Measurements from ENCODE around the gene ADCY7. TPM values are rescaled to one million over a fixed set of nuclear protein-coding genes. Genes with fewer than 3 reads are reported as not detected.

The ADCY7 gene
- total RNA-seq, 4 donors from 2014 or later, result 15.0 to 23.3 (median 16.9) TPM

DNA sequence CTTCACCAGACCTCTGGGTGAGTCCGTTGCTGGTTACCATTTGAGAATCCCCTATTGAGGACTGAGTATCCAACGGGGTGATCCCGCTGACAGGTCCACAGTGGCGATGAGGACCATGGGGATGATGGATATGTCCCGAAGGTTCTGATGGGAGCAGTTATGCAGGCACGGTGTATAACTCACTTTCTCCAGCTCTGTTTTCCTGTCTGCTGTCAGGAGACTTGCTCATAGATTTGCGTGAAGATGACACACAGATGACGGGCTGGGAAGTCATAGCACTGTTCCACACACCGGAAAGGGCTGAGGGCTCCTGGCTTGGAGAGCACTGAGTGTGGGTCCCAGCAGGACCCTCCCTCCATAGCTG, 22.2 kb upstream of the ADCY7 start:
- H3K9me3 ChIP-seq, result no peaks in the 10 kb centered on the region
- H3K36me3 ChIP-seq, result no peaks in the 10 kb centered on the region
- no peak overlapping the region for H3K4me3 ChIP-seq
- no peak overlapping the region for H3K27ac ChIP-seq
- 79% methylated on average over 9 of the region's 9 CpGs for WGBS
- peaks cover 33% of the 10 kb centered on the region for H3K4me1 ChIP-seq
- H3K27me3 ChIP-seq, result no peaks in the 10 kb centered on the region
- peak in 1 of 2 donors; percentile 52 for DNase-seq (ENCODE audit: low spot score in 2 of 2)
- TF ChIP-seq CTCF (IDR thresholded peaks at IDR 0.05), result no peak

GRCh38 chr16:50244504-50245416, 21.6 kb upstream of the ADCY7 start:
- H3K36me3 ChIP-seq, result no peaks in the 10 kb centered on the region
- no peaks in the 10 kb centered on the region for H3K27me3 ChIP-seq
- no peaks in the 10 kb centered on the region for H3K9me3 ChIP-seq
- TF ChIP-seq POLR2A (IDR thresholded peaks at IDR 0.05), result no peak
- peaks cover 33% of the 10 kb centered on the region for H3K4me1 ChIP-seq
- H3K4me3 ChIP-seq, result peak overlapping the region; percentile 68
- 43% methylated on average over 20 of the region's 33 CpGs for WGBS
- DNase-seq (ENCODE audit: low spot score in 2 of 2), result peak in 1 of 2 donors; percentile 65
- no peak overlapping the region for H3K27ac ChIP-seq

- DNase-seq (ENCODE audit: low spot score in 2 of 2), result peak in 1 of 2 donors; percentile 86
- peak overlapping the region; percentile 68 for H3K4me3 ChIP-seq
- no peaks in the 10 kb centered on the region for H3K9me3 ChIP-seq
- peak overlapping the region; percentile 44 for H3K27ac ChIP-seq
- H3K4me1 ChIP-seq, result peaks cover 33% of the 10 kb centered on the region
- no peaks in the 10 kb centered on the region for H3K36me3 ChIP-seq
- TF ChIP-seq CTCF (IDR thresholded peaks at IDR 0.05) (peak in 1 of 2 donors; percentile 24), POLR2AphosphoS5 (IDR thresholded peaks at IDR 0.05) (peak in 1 of 3 donors; percentile 10), POLR2A (IDR thresholded peaks at IDR 0.05) (no peak)
- 0% methylated on average over 8 of the region's 74 CpGs for WGBS
- no peaks in the 10 kb centered on the region for H3K27me3 ChIP-seq
Observed at GRCh38 chr16:50245417-50246298, 20.7 kb upstream of the ADCY7 start.

- Histone ChIP-seq H3K27me3 (no peaks in the 10 kb centered on the region), H3K36me3 (no peaks in the 10 kb centered on the region), H3K27ac (peak overlapping the region; percentile 44), H3K4me1 (peaks cover 35% of the 10 kb centered on the region), H3K4me3 (peak overlapping the region; percentile 68), H3K9me3 (no peaks in the 10 kb centered on the region)
- WGBS, result 62% methylated on average over 6 of the region's 46 CpGs
- TF ChIP-seq CTCF (IDR thresholded peaks at IDR 0.05) (no peak), EP300 (IDR thresholded peaks at IDR 0.05) (no peak), POLR2AphosphoS5 (IDR thresholded peaks at IDR 0.05) (no peak), POLR2A (IDR thresholded peaks at IDR 0.05) (no peak)
- DNase-seq (ENCODE audit: low spot score in 2 of 2), result no peak
Observed at GRCh38 chr16:50246299-50247122, 19.8 kb upstream of the ADCY7 start.

DNA sequence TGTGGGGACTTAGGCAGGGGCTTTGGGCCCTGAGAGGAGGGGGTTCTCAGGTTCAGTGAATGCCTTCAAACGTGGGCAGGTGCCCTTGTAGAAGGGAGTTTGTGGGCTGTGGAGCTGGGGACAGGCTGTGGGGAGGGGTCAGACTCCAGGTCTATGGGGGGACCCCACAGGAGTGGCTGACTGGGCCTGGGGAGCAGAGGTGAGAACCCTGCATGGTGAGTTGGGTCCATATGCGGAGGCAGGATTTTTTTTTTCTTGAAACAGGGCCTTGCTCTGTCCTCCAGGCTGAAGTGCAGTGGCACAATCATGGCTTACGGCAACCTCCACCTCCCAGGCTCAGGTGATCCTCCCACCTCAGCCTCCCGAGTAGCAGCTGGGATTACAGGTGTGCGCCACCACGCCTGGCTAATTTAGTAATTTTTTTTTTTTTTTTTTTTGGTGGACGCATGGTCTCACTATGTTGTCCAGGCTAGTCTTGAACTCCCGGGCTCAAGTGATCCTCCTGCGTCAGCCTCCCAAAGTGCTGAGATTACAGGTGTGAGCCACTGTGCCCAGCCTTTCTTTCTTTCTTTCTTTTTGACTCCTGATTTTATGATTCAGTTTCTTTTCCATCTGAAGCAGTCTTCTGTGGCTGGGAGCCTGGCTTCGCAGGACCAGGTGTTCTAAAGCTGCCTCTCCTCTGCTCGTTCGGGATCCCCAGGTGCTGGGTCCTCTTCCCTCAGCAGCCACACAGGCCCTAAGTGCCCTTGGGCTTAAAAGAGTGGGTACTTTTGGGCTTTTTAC, 19.0 kb upstream of the ADCY7 start:
- Histone ChIP-seq H3K27ac (no peak overlapping the region), H3K36me3 (no peaks in the 10 kb centered on the region), H3K27me3 (no peaks in the 10 kb centered on the region), H3K9me3 (no peaks in the 10 kb centered on the region), H3K4me1 (peaks cover 43% of the 10 kb centered on the region), H3K4me3 (peak overlapping the region; percentile 68)
- peak in 1 of 2 donors; percentile 50 for DNase-seq (ENCODE audit: low spot score in 2 of 2)
- WGBS, result 93% methylated on average over 12 of the region's 12 CpGs
- no peak for TF ChIP-seq EP300 (IDR thresholded peaks at IDR 0.05)
- TF ChIP-seq POLR2AphosphoS5 (IDR thresholded peaks at IDR 0.05), result no peak
- no peak for TF ChIP-seq CTCF (IDR thresholded peaks at IDR 0.05)
- TF ChIP-seq POLR2A (IDR thresholded peaks at IDR 0.05), result no peak
